Small intestine (tissue), 7 donors: Measurements from ENCODE around the gene SHISA6. TPM values are rescaled to one million over a fixed set of nuclear protein-coding genes. Genes with fewer than 3 reads are reported as not detected.

ENCODE experiments used
- DNase-seq, 2 donors: peaks; one replicate each; pipeline versions ENCODE4 v3.0.0 to v3.0.0-alpha.2; 2013
- FAIRE-seq: peaks from 2 replicates; lab custom pipeline; 2012; peaks lifted over from hg19 to GRCh38; lab: Jason Lieb, UNC
- H3K27ac ChIP-seq, 3 donors: one replicate each; pipeline ENCODE4 v1.5.1; 2013; ENCODE audit warnings: low read length in 2 of 3, mild to moderate bottlenecking in 2 of 3, control low read depth in 1 of 3, inconsistent platforms in 1 of 3, low read depth in 1 of 3, moderate library complexity in 1 of 3
- H3K27me3 ChIP-seq, 3 donors: one replicate each; pipeline ENCODE4 v1.6.1; 2013; ENCODE audit warnings: low read length in 3 of 3, inconsistent platforms in 1 of 3; ENCODE audit not compliant: control insufficient read depth in 3 of 3, insufficient read depth in 3 of 3
- H3K36me3 ChIP-seq, 3 donors: one replicate each; pipeline ENCODE4 v1.6.1; 2013; ENCODE audit warnings: low read length in 3 of 3, inconsistent platforms in 1 of 3, low read depth in 1 of 3, mild to moderate bottlenecking in 1 of 3, moderate library complexity in 1 of 3; ENCODE audit not compliant: control insufficient read depth in 3 of 3, insufficient read depth in 2 of 3
- H3K4me1 ChIP-seq, 3 donors: one replicate each; pipeline ENCODE4 v1.6.1; 2013; ENCODE audit warnings: low read length in 2 of 3, inconsistent platforms in 1 of 3, low read depth in 1 of 3, mild to moderate bottlenecking in 1 of 3, moderate library complexity in 1 of 3; ENCODE audit not compliant: control insufficient read depth in 3 of 3, insufficient read depth in 2 of 3
- H3K4me3 ChIP-seq, 3 donors: one replicate each; pipeline ENCODE4 v1.5.1; 2013; ENCODE audit warnings: low read length in 3 of 3, control low read depth in 1 of 3, inconsistent platforms in 1 of 3, low read depth in 1 of 3, mild to moderate bottlenecking in 1 of 3, moderate library complexity in 1 of 3
- H3K9me3 ChIP-seq, 2 donors: one replicate each; pipeline ENCODE4 v1.6.1; 2013; ENCODE audit warnings: low read depth in 1 of 2, low read length in 1 of 2; ENCODE audit not compliant: control insufficient read depth in 2 of 2, insufficient read depth in 1 of 2
- WGBS, 3 donors: extraction: QIAGEN DNeasy Blood & Tissue Kit; methylation state at CpG; one replicate each; pipeline ENCODE4 v1.1.7; 2013; 5-methylcytosine and 5-hydroxymethylcytosine counted together
- polyA plus RNA-seq, 4 donors: library from polyadenylated mRNA; stranded (reverse) in 3 of 4; unstranded in 1 of 4; fragments of 200-250 nt in 3 of 4; fragments of 120-200 nt in 1 of 4; gene quantifications; one replicate each; pipeline versions ENCODE4 v1.2.1 to v1.2.3, GENCODE V29; 2013
- donor health status: healthy with polysubstance abuse.
- donor health status: control.
- donor health status: control.
- donor health status: Bipolar disorder and iron deficiency.
- donor health status: healthy.

SHISA6 gene
- polyA plus RNA-seq, 4 donors = 0.04 to 0.24 TPM; not detected in 2

DNA sequence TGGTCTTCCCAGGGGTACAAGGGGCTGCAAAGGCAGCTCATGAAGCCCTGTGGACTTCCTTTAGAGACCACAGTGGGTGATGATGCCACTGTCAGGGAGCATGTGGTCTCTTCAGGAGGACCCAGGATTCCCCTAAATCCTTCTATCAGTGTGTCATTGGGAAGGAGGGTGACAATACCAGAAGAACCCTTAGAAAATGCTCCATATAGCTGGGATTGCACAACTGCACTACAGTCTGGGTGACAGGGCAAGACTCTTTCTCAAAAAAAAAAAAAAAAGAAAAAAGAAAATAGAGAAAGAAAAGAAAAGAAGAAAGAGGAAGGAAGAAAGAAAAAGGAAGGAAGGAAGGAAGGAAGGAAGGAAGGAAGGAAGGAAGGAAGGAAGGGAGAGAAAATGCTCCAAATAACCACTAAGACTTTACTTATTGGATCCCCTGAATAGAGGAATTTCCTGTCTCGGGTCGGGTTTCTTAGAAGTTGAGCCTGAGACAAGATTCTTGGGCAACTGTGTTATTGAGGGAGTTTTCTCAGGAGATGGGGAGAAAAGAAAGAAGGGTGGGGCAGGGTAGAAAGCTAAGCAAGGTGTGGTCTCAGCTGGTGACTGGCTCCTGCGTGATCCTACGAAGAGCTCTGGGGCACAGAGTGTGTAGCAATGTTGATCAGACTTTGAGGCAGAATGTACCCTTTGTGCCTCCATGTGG lies 274.1 kb downstream of the SHISA6 start:
- H3K4me3 ChIP-seq = no peak overlapping the region
- H3K9me3 ChIP-seq = no peaks in the 10 kb centered on the region
- no peaks in the 10 kb centered on the region for H3K36me3 ChIP-seq
- H3K4me1 ChIP-seq = no peaks in the 10 kb centered on the region
- DNase-seq (no peak), FAIRE-seq (no peak)
- no peaks in the 10 kb centered on the region for H3K27me3 ChIP-seq
- WGBS, 3 donors = 72 to 74% (median 72%) methylated on average over 4 of the region's 4 CpGs
- no peak overlapping the region for H3K27ac ChIP-seq

DNA sequence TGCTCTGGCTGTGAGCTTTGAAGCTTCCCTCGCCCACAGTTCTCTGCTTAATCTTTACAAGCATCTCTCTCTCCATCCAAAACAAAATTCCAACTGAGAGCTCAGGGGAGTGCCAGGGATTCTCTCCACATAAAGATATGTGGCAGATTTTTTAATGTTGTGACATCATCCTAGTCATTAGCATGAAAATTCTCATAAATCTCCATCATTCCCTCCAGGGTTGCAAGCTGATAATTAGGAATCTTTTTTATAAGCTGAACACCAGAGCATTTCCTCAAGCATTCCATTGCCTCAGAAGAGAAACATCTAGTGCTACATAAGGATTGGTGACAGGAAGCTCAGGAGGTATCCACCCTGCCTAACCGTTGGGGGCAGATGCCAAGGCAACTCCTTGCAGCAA lies 274.9 kb downstream of the SHISA6 start:
- 46 to 64% (median 56%) methylated on average over 2 of the region's 2 CpGs for WGBS, 3 donors
- no peaks in the 10 kb centered on the region for H3K27me3 ChIP-seq
- H3K27ac ChIP-seq = no peak overlapping the region
- no peak for FAIRE-seq
- H3K4me1 ChIP-seq = no peaks in the 10 kb centered on the region
- no peak for DNase-seq
- no peaks in the 10 kb centered on the region for H3K36me3 ChIP-seq
- no peak overlapping the region for H3K4me3 ChIP-seq
- no peaks in the 10 kb centered on the region for H3K9me3 ChIP-seq

DNA sequence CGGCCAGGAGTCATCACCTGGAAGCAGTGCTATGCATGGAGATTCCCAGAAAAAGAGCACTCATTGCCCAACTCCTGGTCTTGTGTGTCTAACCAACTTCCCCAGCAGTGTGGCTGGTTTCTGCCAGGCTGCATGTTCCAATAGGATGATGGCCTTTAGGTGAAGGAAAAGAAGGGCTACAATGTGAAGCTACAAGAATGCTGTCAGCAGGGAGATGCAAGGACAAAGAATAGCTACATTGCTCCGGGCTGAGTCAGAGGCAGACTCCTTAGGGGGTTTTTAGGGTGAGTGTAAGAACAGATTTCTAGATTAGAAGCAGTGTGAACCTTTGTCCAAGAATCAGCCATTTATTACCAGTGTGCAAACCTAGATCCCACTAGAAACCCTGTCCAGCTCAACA lies 294.2 kb downstream of the SHISA6 start:
- no peak for FAIRE-seq
- no peaks in the 10 kb centered on the region for H3K36me3 ChIP-seq
- DNase-seq = no peak
- no peaks in the 10 kb centered on the region for H3K4me1 ChIP-seq
- H3K27me3 ChIP-seq = no peaks in the 10 kb centered on the region
- no peak overlapping the region for H3K4me3 ChIP-seq
- WGBS, 3 donors = 69 to 80% (median 73%) methylated on average over 2 of the region's 2 CpGs
- H3K9me3 ChIP-seq = peaks cover 0 to 4% of the 10 kb centered on the region in 2 donors
- no peak overlapping the region for H3K27ac ChIP-seq

DNA sequence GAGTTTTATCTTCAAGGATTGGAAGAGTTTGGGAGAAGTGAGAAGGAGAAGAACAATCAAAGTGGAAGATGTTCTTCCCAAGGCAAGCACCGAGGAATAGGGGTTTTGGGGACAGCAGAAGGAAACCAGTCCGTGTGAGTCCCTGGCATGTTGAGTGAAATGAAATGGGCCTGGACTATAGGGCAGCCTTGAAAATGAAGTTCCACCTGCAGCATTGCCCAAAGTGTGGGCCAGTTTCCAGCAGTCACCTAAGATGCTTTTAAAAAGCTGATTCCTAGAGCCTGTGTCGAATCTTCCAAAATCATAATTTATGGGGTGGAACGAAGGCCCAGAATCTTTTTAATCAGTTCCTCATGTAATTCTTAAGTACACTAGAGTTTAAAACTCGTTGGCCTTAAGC lies 297.4 kb downstream of the SHISA6 start:
- Histone ChIP-seq H3K36me3 (no peaks in the 10 kb centered on the region), H3K4me3 (no peak overlapping the region), H3K27ac (no peak overlapping the region), H3K4me1 (no peaks in the 10 kb centered on the region), H3K9me3 (peaks cover 1 to 16% of the 10 kb centered on the region in 2 donors), H3K27me3 (no peaks in the 10 kb centered on the region)
- FAIRE-seq (no peak), DNase-seq (no peak)
- 71 to 80% (median 77%) methylated on average over 5 of the region's 5 CpGs for WGBS, 3 donors

DNA sequence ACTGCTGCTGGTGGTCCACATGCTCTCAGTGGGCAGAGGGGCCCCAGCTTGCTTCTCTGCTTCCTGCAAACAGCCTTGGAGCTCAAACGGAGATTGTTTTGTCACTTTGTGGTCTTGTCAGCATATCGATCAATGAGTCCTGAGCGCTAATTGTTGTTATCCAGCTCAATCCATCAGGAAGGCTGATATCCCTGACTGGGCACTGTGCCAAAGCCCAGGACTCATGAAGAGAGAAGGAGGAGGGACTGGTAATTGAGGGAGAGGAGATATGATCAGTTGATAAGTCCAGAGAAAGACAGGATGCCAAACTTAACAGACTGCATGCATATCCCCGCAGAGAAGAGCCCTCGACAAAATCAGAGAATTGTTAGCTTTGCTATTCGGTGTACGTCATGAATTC lies 298.6 kb downstream of the SHISA6 start:
- no peaks in the 10 kb centered on the region for H3K36me3 ChIP-seq
- WGBS, 3 donors = 75 to 82% (median 81%) methylated on average over 7 of the region's 7 CpGs
- no peak overlapping the region for H3K27ac ChIP-seq
- H3K4me1 ChIP-seq = no peaks in the 10 kb centered on the region
- no peak for DNase-seq
- peaks cover 1 to 16% of the 10 kb centered on the region in 2 donors for H3K9me3 ChIP-seq
- no peak for FAIRE-seq
- no peak overlapping the region for H3K4me3 ChIP-seq
- no peaks in the 10 kb centered on the region for H3K27me3 ChIP-seq

DNA sequence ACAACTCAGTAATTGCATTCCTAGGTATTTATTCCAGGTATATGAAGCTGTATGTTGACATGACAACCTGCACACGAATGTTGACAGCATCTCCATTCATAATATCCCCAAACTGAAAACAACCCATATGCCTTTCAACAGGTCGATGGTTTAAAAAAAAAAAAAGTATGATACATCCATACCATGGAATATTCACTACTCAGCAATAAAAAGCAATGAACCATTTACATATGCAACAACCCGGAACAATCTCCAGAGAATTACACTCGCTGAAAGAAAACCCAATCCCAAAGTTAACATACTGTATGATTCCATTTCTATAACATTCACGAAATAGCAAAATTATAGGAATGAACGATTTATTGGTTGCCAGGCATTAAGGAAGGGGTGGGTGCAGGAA lies 304.0 kb downstream of the SHISA6 start:
- Histone ChIP-seq H3K4me3 (no peak overlapping the region), H3K27ac (no peak overlapping the region), H3K4me1 (no peaks in the 10 kb centered on the region), H3K36me3 (no peaks in the 10 kb centered on the region), H3K27me3 (no peaks in the 10 kb centered on the region), H3K9me3 (peaks cover 1 to 14% of the 10 kb centered on the region in 2 donors)
- DNase-seq (no peak), FAIRE-seq (no peak)
- 70 to 85% (median 85%) methylated on average over 6 of the region's 6 CpGs for WGBS, 3 donors

DNA sequence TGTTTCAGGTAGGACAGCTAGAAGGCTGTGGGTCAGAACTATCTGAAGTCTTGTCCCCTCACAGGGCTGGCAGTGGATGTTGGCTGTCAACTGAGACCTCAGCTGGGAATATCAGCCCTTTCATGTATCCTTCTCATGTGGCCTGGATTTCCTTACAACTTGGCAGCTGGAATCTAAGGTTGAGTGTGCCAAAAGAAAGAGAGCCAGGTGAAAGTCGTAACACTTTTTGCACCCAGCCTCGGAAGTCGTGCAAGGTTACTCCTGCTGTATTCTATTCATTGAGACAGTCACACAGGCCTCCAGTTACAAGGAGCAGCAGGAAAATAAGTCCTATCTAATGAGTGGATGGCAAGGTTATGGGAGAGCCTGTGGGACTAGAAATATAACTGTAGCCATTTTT lies 304.7 kb downstream of the SHISA6 start:
- 79 to 91% (median 80%) methylated on average over 3 of the region's 3 CpGs for WGBS, 3 donors
- Histone ChIP-seq H3K4me1 (no peaks in the 10 kb centered on the region), H3K27me3 (no peaks in the 10 kb centered on the region), H3K9me3 (peaks cover 1 to 11% of the 10 kb centered on the region in 2 donors), H3K36me3 (no peaks in the 10 kb centered on the region), H3K27ac (no peak overlapping the region), H3K4me3 (no peak overlapping the region)
- no peak for FAIRE-seq
- no peak for DNase-seq

DNA sequence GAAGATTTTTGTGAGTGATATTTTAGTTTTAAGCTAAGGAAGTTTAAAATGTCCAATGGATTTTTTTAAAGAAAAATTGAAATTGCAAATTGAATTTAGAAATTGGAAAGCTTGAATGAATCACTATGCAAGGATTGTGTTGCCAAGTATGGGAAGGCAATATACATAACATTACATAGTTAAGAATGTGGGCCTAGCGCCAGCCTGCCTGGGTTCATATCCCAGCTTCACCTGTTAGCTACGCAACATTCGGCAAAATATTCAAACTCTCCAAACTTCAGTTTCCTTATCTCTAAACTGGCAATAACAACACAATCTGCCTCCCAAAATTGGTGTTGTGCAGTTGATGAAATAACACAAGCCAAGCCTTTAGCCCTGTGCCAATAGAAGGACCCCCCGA lies 306.8 kb downstream of the SHISA6 start:
- H3K9me3 ChIP-seq = no peaks in the 10 kb centered on the region
- 94 to 99% (median 96%) methylated on average over 4 of the region's 4 CpGs for WGBS, 3 donors
- no peaks in the 10 kb centered on the region for H3K27me3 ChIP-seq
- no peak overlapping the region for H3K27ac ChIP-seq
- no peak for FAIRE-seq
- no peaks in the 10 kb centered on the region for H3K4me1 ChIP-seq
- no peaks in the 10 kb centered on the region for H3K36me3 ChIP-seq
- DNase-seq = no peak
- H3K4me3 ChIP-seq = no peak overlapping the region

DNA sequence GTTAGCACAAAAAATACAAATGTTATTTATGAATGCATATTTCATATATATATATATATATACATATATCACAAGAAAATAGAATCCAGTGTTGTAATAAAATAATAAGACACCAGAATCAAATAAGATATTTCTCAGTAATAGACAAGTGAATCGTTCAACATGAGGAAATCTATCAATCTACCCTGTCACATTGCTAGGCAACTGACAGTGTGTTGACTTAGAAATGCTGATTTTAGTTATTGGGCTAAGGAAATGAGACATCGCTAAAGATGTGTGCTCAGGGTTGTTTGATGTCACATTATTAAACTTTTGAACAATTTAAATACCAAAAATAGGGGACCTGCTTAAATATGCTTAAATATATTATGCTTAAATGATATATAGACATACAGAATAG lies 307.4 kb downstream of the SHISA6 start:
- Histone ChIP-seq H3K36me3 (no peaks in the 10 kb centered on the region), H3K4me3 (no peak overlapping the region), H3K27me3 (no peaks in the 10 kb centered on the region), H3K27ac (no peak overlapping the region), H3K4me1 (no peaks in the 10 kb centered on the region), H3K9me3 (no peaks in the 10 kb centered on the region)
- 49 to 75% (median 63%) methylated on average over 2 of the region's 2 CpGs for WGBS, 3 donors
- DNase-seq (no peak), FAIRE-seq (no peak)
